Measurements from ENCODE around the gene APOO.

- TF ChIP-seq CTCF (IDR thresholded peaks at IDR 0.05): no peak
- no peak for TF ChIP-seq POLR2A (IDR thresholded peaks at IDR 0.05)
Observed at GRCh38 chrX:23898412-23898959, 9.3 kb downstream of the APOO start.

All from uterus (tissue), 2 donors.